K562 (cell line): ENCODE results near the gene FAM234A. TPM values are rescaled to one million over a fixed set of nuclear protein-coding genes. Genes with fewer than 3 reads are reported as not detected.

Experiments
- ATAC-seq: fragments of 200-7000 bp; cut with Tn5 transposase; 3 replicates; pipeline ENCODE4 v1.9.1; 2020; ENCODE audit warnings: moderate library complexity
- BruUV-seq: library from RNA; stranded (reverse); fragments of 400-500 nt; replicated peaks from 2 replicates; lab custom pipeline; 2021; lab: Mats Ljungman, UMichigan
- CTCF ChIA-PET: fragments of 300-600 bp; formaldehyde crosslinking; extraction: SDS; loops from one replicate; lab custom pipeline; 2021; ENCODE audit warnings: low intra/inter-chr PET ratio; lab: Yijun Ruan, JAX
- POLR2A ChIA-PET: fragments of 300-600, 350-650 bp; sonication (Branson Sonifier 250); formaldehyde crosslinking; extraction: SDS; loops from one replicate; lab custom pipeline; 2021; ENCODE audit warnings: antibody characterized with exemption, inconsistent platforms; lab: Yijun Ruan, JAX
- DNase-seq, 4 experiments: peaks; one replicate each; pipeline versions ENCODE4 v3.0.0 to v3.0.0-alpha.2; 2011 to 2018; ENCODE audit warnings: low spot score in 3 of 4, mixed read lengths in 3 of 4; ENCODE audit errors: extremely low read depth in 1 of 4
- FAIRE-seq: peaks from 2 replicates; lab custom pipeline; 2011; peaks lifted over from hg19 to GRCh38; lab: Jason Lieb, UNC
- H2AFZ ChIP-seq: 2 replicates; pipeline ENCODE4 v1.6.0; 2011; ENCODE audit warnings: low read depth, low read length, control low read depth, inconsistent platforms
- H3K27ac ChIP-seq: fragments of 200-600 bp; 3 replicates; pipeline ENCODE4 v1.8.0; 2011; ENCODE audit warnings: low read depth, mild to moderate bottlenecking, control low read depth, inconsistent platforms, low read length, moderate library complexity, mixed read lengths; ENCODE audit errors: extremely low read depth
- H3K27me3 ChIP-seq, 2 experiments: fragments of 300-600 bp in 1 of 2; 2 replicates in 1 of 2; 3 replicates in 1 of 2; pipeline versions ENCODE4 v1.6.0 to v1.8.0; 2011; ENCODE audit warnings: inconsistent platforms in 2 of 2, low read length in 2 of 2, mild to moderate bottlenecking in 1 of 2, mixed read lengths in 1 of 2, moderate library complexity in 1 of 2; ENCODE audit not compliant: control insufficient read depth in 2 of 2, insufficient read depth in 2 of 2
- H3K36me3 ChIP-seq: fragments of 300-600 bp; 3 replicates; pipeline ENCODE4 v1.8.0; 2011; ENCODE audit warnings: mild to moderate bottlenecking, low read length, inconsistent platforms; ENCODE audit not compliant: control insufficient read depth, insufficient read depth
- H3K4me1 ChIP-seq, 2 experiments: fragments of 200-600 bp in 1 of 2; replicated peaks in 1 of 2; 2 replicates in 1 of 2; 3 replicates in 1 of 2; pipeline versions ENCODE4 v1.5.1 to v1.8.0; 2011; ENCODE audit warnings: inconsistent platforms in 2 of 2, low read length in 2 of 2, mild to moderate bottlenecking in 1 of 2, mixed read lengths in 1 of 2, moderate library complexity in 1 of 2; ENCODE audit not compliant: control insufficient read depth in 2 of 2, insufficient read depth in 2 of 2
- H3K4me2 ChIP-seq: 2 replicates; pipeline ENCODE4 v1.6.1; 2011; ENCODE audit warnings: low read length, control low read depth, inconsistent platforms, mixed read lengths; ENCODE audit not compliant: insufficient read depth
- H3K4me3 ChIP-seq: fragments of 200-600 bp; sonication (generic), shearing (Covaris generic); 2 replicates; pipeline ENCODE4 v1.5.1; 2016; ENCODE audit warnings: control low read depth, inconsistent platforms
- H3K79me2 ChIP-seq: fragments of 200-600 bp; 3 replicates; pipeline ENCODE4 v1.8.0; 2011; ENCODE audit warnings: low read length, inconsistent platforms; ENCODE audit not compliant: control insufficient read depth, insufficient read depth
- H3K9ac ChIP-seq, 2 experiments: 2 replicates each; pipeline versions ENCODE4 v1.6.0 to v1.6.1; 2011; ENCODE audit warnings: low read depth in 2 of 2, low read length in 2 of 2, control low read depth in 1 of 2, inconsistent platforms in 1 of 2, mild to moderate bottlenecking in 1 of 2, mixed read lengths in 1 of 2; ENCODE audit not compliant: insufficient read depth in 1 of 2
- H3K9me1 ChIP-seq: one replicate; pipeline ENCODE4 v1.6.0; 2011; ENCODE audit warnings: inconsistent platforms, mild to moderate bottlenecking, low read length, moderate library complexity; ENCODE audit not compliant: control insufficient read depth, insufficient read depth
- H3K9me3 ChIP-seq: replicated peaks from 2 replicates; pipeline ENCODE4 v1.5.1; 2011; ENCODE audit warnings: low read depth, low read length, inconsistent platforms; ENCODE audit not compliant: control insufficient read depth, insufficient read depth
- H4K20me1 ChIP-seq: replicated peaks from 2 replicates; pipeline ENCODE4 v1.6.1; 2011; ENCODE audit warnings: low read length, inconsistent platforms, mixed read lengths; ENCODE audit not compliant: control insufficient read depth, insufficient read depth
- KDM2B ChIP-seq: fragments of 250-450 bp; sonication (Bioruptor Pico); IDR thresholded peaks from 2 replicates; pipeline ENCODE4 v1.8.0; 2021; ENCODE audit warnings: mild to moderate bottlenecking, moderate library complexity
- NCOA6 ChIP-seq: fragments of 450-650 bp; IDR thresholded peaks from 2 replicates; pipeline ENCODE4 v1.6.1; 2017; ENCODE audit warnings: mild to moderate bottlenecking
- POLR2G ChIP-seq: fragments of 200-400 bp; formaldehyde crosslinking; IDR thresholded peaks from 2 replicates; pipeline ENCODE4 v1.6.1; 2017; ENCODE audit warnings: low read depth, mild to moderate bottlenecking, antibody characterized with exemption, low read length, moderate library complexity
- TFAM ChIP-seq: fragments of 250-450 bp; sonication (Bioruptor Pico); conservative IDR thresholded peaks from 2 replicates; pipeline ENCODE4 v1.5.0; 2021; ENCODE audit warnings: mild to moderate bottlenecking, moderate library complexity
- ZKSCAN1 ChIP-seq: fragments of 150-350 bp; IDR thresholded peaks from 2 replicates; pipeline ENCODE4 v1.6.1; 2016; ENCODE audit warnings: low read depth, low read length
- WGBS: fragments of 100-300 bp; shearing (Covaris generic); methylation state at CpG from one replicate; pipeline ENCODE4 v1.1.6; 2016; ENCODE audit warnings: low coverage, mixed read lengths; ENCODE audit not compliant: insufficient coverage; ENCODE audit errors: missing lambda C conversion rate; 5-methylcytosine and 5-hydroxymethylcytosine counted together
- in situ Hi-C: fragments of 300-500 bp; cut with MboI; formaldehyde crosslinking; loops from 4 replicates; pipeline ENCODE4 v1.15.0; 2018; ENCODE audit warnings: inconsistent platforms, mixed read lengths
- intact Hi-C: fragments of 100-400 bp; cut with micrococcal nuclease; formaldehyde crosslinking; loops from 2 replicates; pipeline ENCODE4 v1.14.2; 2022
- polyA plus RNA-seq, 8 experiments: library from polyadenylated mRNA; depleted of rRNA in 4 of 8; stranded (reverse) in 5 of 8; unstranded in 3 of 8; fragments of >200 nt; fragmentation: Nextera tagmentation in 2 of 8; fragmentation: Illumina TruSeq in 1 of 8; extraction: Ambion mirVana in 2 of 8; extraction: Trizol in 1 of 8; gene quantifications; 2 replicates each; pipeline versions ENCODE4 v1.2.1 to v1.2.3, GENCODE V29; 2011 to 2014; ENCODE audit warnings: inconsistent platforms in 1 of 8, missing spikeins in 1 of 8
- total RNA-seq, 7 experiments: library from RNA; depleted of rRNA in 6 of 7; stranded (reverse); fragments of >200 nt in 6 of 7; fragmentation: Illumina TruSeq in 2 of 7; extraction: Trizol in 2 of 7; gene quantifications; 2 replicates each; pipeline versions ENCODE4 v1.2.1 to v1.2.3, GENCODE V29; 2011 to 2021; ENCODE audit warnings: low replicate concordance in 1 of 7

FAM234A gene
- total and polyA plus RNA-seq, 9 of the 15 experiments (the other 6 are each of a cell fraction or from before 2014, with no cell fraction given): 1.0 to 47.9 (median 15.0) TPM

- TF ChIP-seq KDM2B (CRISPR knock-in tag) (no peak), ZKSCAN1 (no peak), NCOA6 (no peak), TFAM (CRISPR knock-in tag) (no peak), POLR2G (peak; percentile 50)
- TF ChIP-seq, all 486 proteins: peak for 1
- CTCF ChIA-PET: no interaction called here
Observed at GRCh38 chr16:296276-296675, 61.7 kb downstream of the FAM234A start.

More at GRCh38 chr16:296276-296675, 61.7 kb downstream of the FAM234A start:
- intact Hi-C loops: no loop called here
- POLR2A ChIA-PET: interaction anchor here (0.6 kb wide), 1 partner anchor 332 kb away, joined by 3 read pairs; no protein-coding TSS in a partner anchor
- H3K9ac ChIP-seq: peak overlapping the region in 1 of 2 experiments; percentile 52; a peak in 1 of 4 replicates
- BruUV-seq: no TSS peak
- H3K4me1 ChIP-seq: peaks cover 0 to 5% of the 10 kb centered on the region in 2 experiments; a peak in 2 of 5 replicates
- in situ Hi-C loops: no loop called here
- no peak overlapping the region for H3K27ac ChIP-seq
- H3K9me1 ChIP-seq: no peaks in the 10 kb centered on the region
- no peaks in the 10 kb centered on the region; the same call in 2 of the 3 replicates for H3K79me2 ChIP-seq
- DNase-seq (no peak), ATAC-seq (no peak), FAIRE-seq (no peak)
- H3K4me2 ChIP-seq: no peak overlapping the region
- H3K9me3 ChIP-seq: no peaks in the 10 kb centered on the region
- no peak overlapping the region for H2AFZ ChIP-seq
- H3K36me3 ChIP-seq: peaks cover 53% of the 10 kb centered on the region; the same call in 1 of the 3 replicates
- no peak overlapping the region for H3K4me3 ChIP-seq
- WGBS: 86% methylated on average over 4 of the region's 14 CpGs
- H4K20me1 ChIP-seq: no peaks in the 10 kb centered on the region
- no peaks in the 10 kb centered on the region for H3K27me3 ChIP-seq
